Coronary artery (tissue), 2 donors: ENCODE measurements around the gene PRMT7.

Experiments
- DNase-seq: peaks from one replicate; pipeline ENCODE4 v3.0.0-alpha.2; 2017; ENCODE audit warnings: low spot score
- H3K27ac ChIP-seq, 2 donors: fragments of 200-600 bp; sonication (generic); one replicate each; pipeline ENCODE4 v1.5.1; 2016 to 2019
- H3K4me3 ChIP-seq: fragments of 200-600 bp; sonication (generic); 2 replicates; pipeline ENCODE4 v1.5.1; 2016; ENCODE audit warnings: mild to moderate bottlenecking, moderate library complexity
- TF ChIP-seq, protein P1 (sequence below): fragments of 200-600 bp; sonication (generic); IDR thresholded peaks from one replicate; pipeline ENCODE4 v1.5.1; 2019; ENCODE audit warnings: antibody characterized with exemption

Gene PRMT7

GRCh38 chr16:68355447-68356248 is 44.8 kb downstream of the PRMT7 start:
- Histone ChIP-seq H3K4me3 (no peak overlapping the region), H3K27ac (no peak overlapping the region)
- DNase-seq = no peak
- TF ChIP-seq, protein P1, sequence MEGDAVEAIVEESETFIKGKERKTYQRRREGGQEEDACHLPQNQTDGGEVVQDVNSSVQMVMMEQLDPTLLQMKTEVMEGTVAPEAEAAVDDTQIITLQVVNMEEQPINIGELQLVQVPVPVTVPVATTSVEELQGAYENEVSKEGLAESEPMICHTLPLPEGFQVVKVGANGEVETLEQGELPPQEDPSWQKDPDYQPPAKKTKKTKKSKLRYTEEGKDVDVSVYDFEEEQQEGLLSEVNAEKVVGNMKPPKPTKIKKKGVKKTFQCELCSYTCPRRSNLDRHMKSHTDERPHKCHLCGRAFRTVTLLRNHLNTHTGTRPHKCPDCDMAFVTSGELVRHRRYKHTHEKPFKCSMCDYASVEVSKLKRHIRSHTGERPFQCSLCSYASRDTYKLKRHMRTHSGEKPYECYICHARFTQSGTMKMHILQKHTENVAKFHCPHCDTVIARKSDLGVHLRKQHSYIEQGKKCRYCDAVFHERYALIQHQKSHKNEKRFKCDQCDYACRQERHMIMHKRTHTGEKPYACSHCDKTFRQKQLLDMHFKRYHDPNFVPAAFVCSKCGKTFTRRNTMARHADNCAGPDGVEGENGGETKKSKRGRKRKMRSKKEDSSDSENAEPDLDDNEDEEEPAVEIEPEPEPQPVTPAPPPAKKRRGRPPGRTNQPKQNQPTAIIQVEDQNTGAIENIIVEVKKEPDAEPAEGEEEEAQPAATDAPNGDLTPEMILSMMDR = no peak

- no peak overlapping the region for H3K4me3 ChIP-seq
Observed at GRCh38 chr16:68356249-68356918, 45.6 kb downstream of the PRMT7 start.

GRCh38 chr16:68356919-68357286 is 46.1 kb downstream of the PRMT7 start:
- no peak for DNase-seq
- Histone ChIP-seq H3K27ac (no peak overlapping the region), H3K4me3 (no peak overlapping the region)
- TF ChIP-seq, protein P1 = no peak

More at GRCh38 chr16:68356249-68356918, 45.6 kb downstream of the PRMT7 start:
- no peak for DNase-seq
- H3K27ac ChIP-seq = no peak overlapping the region
- TF ChIP-seq, protein P1 = no peak

GRCh38 chr16:68357521-68357922 is 46.7 kb downstream of the PRMT7 start:
- TF ChIP-seq, protein P1 = no peak
- Histone ChIP-seq H3K27ac (no peak overlapping the region), H3K4me3 (no peak overlapping the region)
- no peak for DNase-seq

GRCh38 chr16:68357923-68358322 is 47.1 kb downstream of the PRMT7 start:
- no peak overlapping the region for H3K27ac ChIP-seq
- H3K4me3 ChIP-seq = no peak overlapping the region
- TF ChIP-seq, protein P1 = no peak
- DNase-seq = no peak

DNA sequence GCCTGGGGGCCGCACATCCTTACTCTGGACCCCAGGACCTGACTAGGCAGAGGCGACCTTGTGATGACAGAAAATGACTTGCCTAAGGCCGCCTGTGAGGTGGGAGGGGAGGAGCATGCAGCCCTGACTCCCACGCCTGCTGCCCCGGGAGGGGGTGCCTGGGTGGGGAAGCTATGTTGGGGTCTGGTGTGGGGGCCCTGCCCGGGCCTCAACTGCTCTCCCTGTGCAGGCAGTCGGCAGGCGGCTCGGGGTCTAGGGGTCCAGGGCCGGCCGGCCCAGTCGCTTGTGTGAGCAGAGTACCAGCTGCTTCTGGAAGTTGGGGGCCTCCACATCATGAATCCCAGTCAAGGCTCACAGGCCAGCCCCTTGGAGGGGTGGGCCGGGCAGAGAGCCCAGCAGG is 48.1 kb downstream of the PRMT7 start:
- H3K4me3 ChIP-seq = no peak overlapping the region
- DNase-seq = no peak
- H3K27ac ChIP-seq = no peak overlapping the region
- TF ChIP-seq, protein P1 = no peak
